HepG2 (cell line): ENCODE results near the gene SIAH2. TPM values are rescaled to one million over a fixed set of nuclear protein-coding genes. Genes with fewer than 3 reads are reported as not detected.

Experiments
- ATAC-seq: fragments of 200-7000 bp; cut with Tn5 transposase; 3 replicates; pipeline ENCODE4 v1.9.1; 2020; ENCODE audit warnings: mild to moderate bottlenecking, moderate library complexity
- BruUV-seq: library from RNA; stranded (reverse); fragments of 400-500 nt; replicated peaks from 2 replicates; lab custom pipeline; 2021; lab: Mats Ljungman, UMichigan
- CTCF ChIA-PET: fragments of 300-600 bp; formaldehyde crosslinking; extraction: SDS; loops from one replicate; lab custom pipeline; 2021; ENCODE audit warnings: low total read pairs, inconsistent platforms, low intra/inter-chr PET ratio; lab: Yijun Ruan, JAX
- POLR2A ChIA-PET: fragments of 350-600 bp; sonication (Branson Sonifier 250); formaldehyde crosslinking; loops from one replicate; lab custom pipeline; 2020; ENCODE audit warnings: antibody characterized with exemption, inconsistent platforms; lab: Yijun Ruan, JAX
- DNase-seq: peaks from one replicate; pipeline ENCODE4 v3.0.0-alpha.2; 2015; ENCODE audit warnings: low spot score
- FAIRE-seq: peaks from 3 replicates; lab custom pipeline; 2011; peaks lifted over from hg19 to GRCh38; lab: Jason Lieb, UNC
- H2AFZ ChIP-seq: one replicate; pipeline ENCODE4 v1.6.1; 2011; ENCODE audit warnings: low read length, inconsistent platforms
- H3K27ac ChIP-seq: fragments of 300-600 bp; 3 replicates; pipeline ENCODE4 v1.8.0; 2011; ENCODE audit warnings: mixed run types, mild to moderate bottlenecking, mixed read lengths, low read length, inconsistent platforms; ENCODE audit not compliant: insufficient read depth; ENCODE audit errors: extremely low read length
- H3K27me3 ChIP-seq, 2 experiments: fragments of 200-600 bp in 1 of 2; 2 replicates in 1 of 2; 3 replicates in 1 of 2; pipeline versions ENCODE4 v1.6.0 to v1.8.0; 2011; ENCODE audit warnings: low read length in 2 of 2, mild to moderate bottlenecking in 2 of 2, moderate library complexity in 2 of 2, inconsistent platforms in 1 of 2; ENCODE audit not compliant: insufficient read depth in 2 of 2, control insufficient read depth in 1 of 2
- H3K36me3 ChIP-seq, 2 experiments: fragments of 200-600 bp in 1 of 2; replicated peaks in 1 of 2; 2 replicates in 1 of 2; 3 replicates in 1 of 2; pipeline versions ENCODE4 v1.5.1 to v1.8.0; 2011; ENCODE audit warnings: low read length in 2 of 2, inconsistent platforms in 1 of 2; ENCODE audit not compliant: insufficient read depth in 2 of 2, control insufficient read depth in 1 of 2
- H3K4me1 ChIP-seq: 2 replicates; pipeline ENCODE4 v1.5.1; 2012; ENCODE audit warnings: low read length, inconsistent platforms; ENCODE audit not compliant: insufficient read depth
- H3K4me2 ChIP-seq: 2 replicates; pipeline ENCODE4 v1.6.0; 2011; ENCODE audit warnings: low read depth, low read length, inconsistent platforms
- H3K4me3 ChIP-seq, 3 experiments: fragments of 200-600 bp in 1 of 3; sonication (generic), shearing (Covaris generic) in 1 of 3; replicated peaks in 1 of 3; 2 replicates each; pipeline ENCODE4 v1.5.1; 2011 to 2016; ENCODE audit warnings: low read length in 3 of 3, inconsistent platforms in 2 of 3, low read depth in 2 of 3, mild to moderate bottlenecking in 2 of 3, control low read depth in 1 of 3, mixed read lengths in 1 of 3; ENCODE audit not compliant: insufficient read depth in 1 of 3
- H3K79me2 ChIP-seq: one replicate; pipeline ENCODE4 v1.6.1; 2011; ENCODE audit warnings: low read length, inconsistent platforms; ENCODE audit not compliant: insufficient read depth
- H3K9ac ChIP-seq: 2 replicates; pipeline ENCODE4 v1.6.0; 2011; ENCODE audit warnings: mild to moderate bottlenecking, low read depth, low read length, inconsistent platforms; ENCODE audit not compliant: insufficient read depth
- H3K9me3 ChIP-seq: 2 replicates; pipeline ENCODE4 v1.5.1; 2012; ENCODE audit warnings: mild to moderate bottlenecking, low read length
- H4K20me1 ChIP-seq: 2 replicates; pipeline ENCODE4 v1.6.0; 2011; ENCODE audit warnings: inconsistent platforms, mild to moderate bottlenecking, low read length, moderate library complexity; ENCODE audit not compliant: insufficient read depth
- BCL3 ChIP-seq: sonication (generic); formaldehyde crosslinking; IDR thresholded peaks from 2 replicates; pipeline ENCODE4 v1.5.1; 2020; ENCODE audit warnings: mild to moderate bottlenecking, missing genetic modification reagents, moderate library complexity
- DMTF1 ChIP-seq: sonication (generic); formaldehyde crosslinking; IDR thresholded peaks from 2 replicates; pipeline ENCODE4 v1.4.0; 2020; ENCODE audit warnings: mild to moderate bottlenecking, missing genetic modification reagents
- FOXA3 ChIP-seq: IDR thresholded peaks from 2 replicates; pipeline ENCODE4 v1.6.1; 2016; ENCODE audit warnings: missing genetic modification reagents, missing compliant biosample characterization
- GTF3A ChIP-seq: sonication (generic); formaldehyde crosslinking; conservative IDR thresholded peaks from 2 replicates; pipeline ENCODE4 v1.4.0; 2020; ENCODE audit warnings: mild to moderate bottlenecking, missing genetic modification reagents
- MAFG ChIP-seq: sonication (generic); formaldehyde crosslinking; IDR thresholded peaks from 2 replicates; pipeline ENCODE4 v1.5.1; 2020; ENCODE audit warnings: mild to moderate bottlenecking, missing genetic modification reagents
- NFYC ChIP-seq: IDR thresholded peaks from 2 replicates; pipeline ENCODE4 v1.6.1; 2016; ENCODE audit warnings: missing genetic modification reagents, missing compliant biosample characterization
- NR1H2 ChIP-seq: sonication (generic); formaldehyde crosslinking; IDR thresholded peaks from 2 replicates; pipeline ENCODE4 v1.8.1; 2022; ENCODE audit warnings: low read depth, missing genetic modification reagents, borderline replicate concordance
- POLR2G ChIP-seq: fragments of 200-400 bp; formaldehyde crosslinking; IDR thresholded peaks from 2 replicates; pipeline ENCODE4 v1.6.1; 2018; ENCODE audit warnings: mild to moderate bottlenecking, low read depth, low read length, moderate library complexity
- RBFOX2 ChIP-seq: fragments of 200-400 bp; formaldehyde crosslinking; IDR thresholded peaks from 2 replicates; pipeline ENCODE4 v1.6.1; 2017; ENCODE audit warnings: low read depth, mild to moderate bottlenecking, low read length
- SKI ChIP-seq: fragments of 450-650 bp; IDR thresholded peaks from one replicate; pipeline ENCODE4 v1.6.1; 2018; ENCODE audit warnings: mild to moderate bottlenecking; ENCODE audit not compliant: partially characterized antibody
- SMYD3 ChIP-seq: sonication (generic); formaldehyde crosslinking; IDR thresholded peaks from 2 replicates; pipeline ENCODE4 v1.8.1; 2023; ENCODE audit warnings: mild to moderate bottlenecking, missing genetic modification reagents
- SOX6 ChIP-seq, 2 experiments: fragments of 450-650 bp in 1 of 2; sonication (generic) in 1 of 2; formaldehyde crosslinking in 1 of 2; IDR thresholded peaks; 2 replicates each; pipeline versions ENCODE4 v1.4.0 to v1.6.1; 2017 to 2020; ENCODE audit warnings: antibody characterized with exemption in 1 of 2, mild to moderate bottlenecking in 1 of 2, missing genetic modification reagents in 1 of 2
- ZFP37 ChIP-seq: sonication (generic); formaldehyde crosslinking; IDR thresholded peaks from 2 replicates; pipeline ENCODE4 v1.4.0; 2020; ENCODE audit warnings: missing genetic modification reagents, borderline replicate concordance
- ZNF30 ChIP-seq: sonication (generic); formaldehyde crosslinking; IDR thresholded peaks from 2 replicates; pipeline ENCODE4 v1.5.0; 2020; ENCODE audit warnings: mild to moderate bottlenecking, missing genetic modification reagents
- ZNF329 ChIP-seq: sonication (generic); formaldehyde crosslinking; IDR thresholded peaks from 2 replicates; pipeline ENCODE4 v1.9.0; 2021; ENCODE audit warnings: low read depth, mild to moderate bottlenecking, missing genetic modification reagents
- ZNF510 ChIP-seq: sonication (generic); formaldehyde crosslinking; IDR thresholded peaks from 2 replicates; pipeline ENCODE4 v1.4.0; 2020; ENCODE audit warnings: low read depth, mild to moderate bottlenecking, missing genetic modification reagents
- ZNF652 ChIP-seq: IDR thresholded peaks from 2 replicates; pipeline ENCODE4 v1.6.1; 2016; ENCODE audit warnings: low read depth, borderline replicate concordance
- ZNF777 ChIP-seq: sonication (generic); formaldehyde crosslinking; IDR thresholded peaks from 2 replicates; pipeline ENCODE4 v1.4.0; 2020; ENCODE audit warnings: missing genetic modification reagents
- WGBS: methylation state at CpG from one replicate; pipeline ENCODE4 v1.1.6; 2017; ENCODE audit warnings: low lambda C conversion rate; 5-methylcytosine and 5-hydroxymethylcytosine counted together
- in situ Hi-C: cut with HindIII; loops from 2 replicates; pipeline ENCODE4 v1.10.0; 2017; ENCODE audit warnings: low pct_unique_long_range_greater_than_20kb; ENCODE audit not compliant: extremely low pct_ligation_motif_present
- intact Hi-C: fragments of 100-400 bp; cut with micrococcal nuclease; formaldehyde crosslinking; loops from one replicate; pipeline ENCODE4 v1.10.0; 2022; ENCODE audit not compliant: unreplicated experiment
- polyA plus RNA-seq, 8 experiments: library from polyadenylated mRNA; depleted of rRNA in 3 of 8; stranded (reverse) in 7 of 8; unstranded in 1 of 8; fragments of >200 nt; fragmentation: Illumina TruSeq in 4 of 8; extraction: Trizol in 4 of 8; gene quantifications; 2 replicates each; pipeline versions ENCODE4 v1.2.1 to v1.2.3, GENCODE V29; 2011 to 2016; ENCODE audit warnings: low read depth in 4 of 8, missing spikeins in 1 of 8, mixed read lengths in 1 of 8; ENCODE audit not compliant: insufficient read depth in 1 of 8
- total RNA-seq, 5 experiments: library from RNA; depleted of rRNA; stranded (reverse); fragments of >200 nt; fragmentation: Illumina TruSeq; extraction: Trizol; gene quantifications; 2 replicates each; pipeline ENCODE4 v1.2.3, GENCODE V29; 2016; ENCODE audit warnings: low read depth in 1 of 5
- TF ChIP-seq, protein P1 (sequence below): IDR thresholded peaks from 2 replicates; pipeline ENCODE4 v1.6.1; 2016; ENCODE audit warnings: low read depth
- TF ChIP-seq, protein P2 (sequence below): sonication (generic); formaldehyde crosslinking; IDR thresholded peaks from 2 replicates; pipeline ENCODE4 v1.8.1; 2023; ENCODE audit warnings: mild to moderate bottlenecking, moderate library complexity, missing genetic modification reagents

The SIAH2 gene
- total and polyA plus RNA-seq, 2 of the 13 experiments (the other 11 are each of a cell fraction or from before 2014, with no cell fraction given) = 71.8 to 117 TPM

DNA sequence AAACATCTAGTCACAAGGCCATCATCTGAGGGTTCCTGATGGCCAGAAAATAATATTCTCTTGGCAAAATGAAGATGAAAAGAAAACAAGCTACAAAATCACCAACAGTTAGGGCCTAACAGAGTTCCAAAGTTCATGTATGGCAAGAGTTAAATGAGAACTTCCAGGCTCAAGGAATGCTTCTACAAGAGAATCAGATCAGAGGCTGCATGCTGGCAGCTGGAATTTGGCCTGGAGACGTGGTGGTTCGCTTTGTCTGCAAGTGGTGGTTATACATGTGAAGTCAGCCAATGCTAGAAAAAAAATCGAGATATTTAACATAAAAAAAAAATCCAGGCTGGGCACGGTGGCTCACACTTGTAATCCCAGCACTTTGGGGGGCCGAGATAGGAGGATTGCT, 5.6 kb downstream of the SIAH2 start:
- in situ Hi-C loops = no loop called here
- H3K4me3 ChIP-seq = peak overlapping the region in 2 of 3 experiments; percentile 8 to 31; a peak in 3 of 6 replicates
- no TSS peak for BruUV-seq
- peaks cover 93% of the 10 kb centered on the region for H3K79me2 ChIP-seq
- peaks cover 73% of the 10 kb centered on the region for H4K20me1 ChIP-seq
- no peaks in the 10 kb centered on the region; a peak in 2 of 5 replicates for H3K27me3 ChIP-seq
- H3K4me2 ChIP-seq = peak overlapping the region; percentile 75
- H3K4me1 ChIP-seq = peaks cover 76% of the 10 kb centered on the region
- DNase-seq = no peak
- peak overlapping the region; percentile 62 for H3K27ac ChIP-seq
- peaks cover 12 to 39% of the 10 kb centered on the region in 2 experiments for H3K36me3 ChIP-seq
- intact Hi-C loops = no loop called here
- WGBS = 34% methylated on average over 5 of the region's 5 CpGs
- FAIRE-seq = peak; percentile 23
- POLR2A ChIA-PET = interaction anchor here (0.8 to 1.9 kb wide), 5 partner anchors 8 to 21 kb away, joined by 3 to 5 read pairs (median 4); no protein-coding TSS in a partner anchor
- ATAC-seq = no peak
- peak overlapping the region; percentile 30; the same call in 1 of the 2 replicates for H3K9ac ChIP-seq
- H3K9me3 ChIP-seq = no peaks in the 10 kb centered on the region
- no peak overlapping the region for H2AFZ ChIP-seq
- CTCF ChIA-PET = no interaction called here
- TF ChIP-seq ZNF652 (CRISPR knock-in tag) (peak; percentile 66; the same call in 1 of the 2 replicates), ZNF777 (CRISPR knock-in tag) (no peak), BCL3 (CRISPR knock-in tag) (no peak), GTF3A (CRISPR knock-in tag) (no peak), FOXA3 (no peak), ZFP37 (no peak), RBFOX2 (0 out of 2 replicates have a peak, but pooled peaks have one; percentile 53), SOX6 (IDR thresholded peaks at IDR 0.05) (no peak), SOX6 (CRISPR knock-in tag; IDR thresholded peaks at IDR 0.05) (no peak), DMTF1 (CRISPR knock-in tag) (no peak), SMYD3 (no peak), POLR2G (0 out of 2 replicates have a peak, but pooled peaks have one; percentile 26), SKI (no peak), ZNF329 (CRISPR knock-in tag) (no peak), ZNF510 (CRISPR knock-in tag) (no peak), MAFG (no peak), NFYC (CRISPR knock-in tag) (no peak), NR1H2 (CRISPR knock-in tag) (no peak), ZNF30 (no peak)
- TF ChIP-seq, protein P1, sequence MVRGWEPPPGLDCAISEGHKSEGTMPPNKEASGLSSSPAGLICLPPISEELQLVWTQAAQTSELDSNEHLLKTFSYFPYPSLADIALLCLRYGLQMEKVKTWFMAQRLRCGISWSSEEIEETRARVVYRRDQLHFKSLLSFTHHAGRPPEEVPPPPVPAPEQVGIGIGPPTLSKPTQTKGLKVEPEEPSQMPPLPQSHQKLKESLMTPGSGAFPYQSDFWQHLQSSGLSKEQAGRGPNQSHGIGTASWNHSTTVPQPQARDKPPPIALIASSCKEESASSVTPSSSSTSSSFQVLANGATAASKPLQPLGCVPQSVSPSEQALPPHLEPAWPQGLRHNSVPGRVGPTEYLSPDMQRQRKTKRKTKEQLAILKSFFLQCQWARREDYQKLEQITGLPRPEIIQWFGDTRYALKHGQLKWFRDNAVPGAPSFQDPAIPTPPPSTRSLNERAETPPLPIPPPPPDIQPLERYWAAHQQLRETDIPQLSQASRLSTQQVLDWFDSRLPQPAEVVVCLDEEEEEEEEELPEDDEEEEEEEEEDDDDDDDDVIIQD (CRISPR knock-in tag) = no peak
- TF ChIP-seq, protein P2, sequence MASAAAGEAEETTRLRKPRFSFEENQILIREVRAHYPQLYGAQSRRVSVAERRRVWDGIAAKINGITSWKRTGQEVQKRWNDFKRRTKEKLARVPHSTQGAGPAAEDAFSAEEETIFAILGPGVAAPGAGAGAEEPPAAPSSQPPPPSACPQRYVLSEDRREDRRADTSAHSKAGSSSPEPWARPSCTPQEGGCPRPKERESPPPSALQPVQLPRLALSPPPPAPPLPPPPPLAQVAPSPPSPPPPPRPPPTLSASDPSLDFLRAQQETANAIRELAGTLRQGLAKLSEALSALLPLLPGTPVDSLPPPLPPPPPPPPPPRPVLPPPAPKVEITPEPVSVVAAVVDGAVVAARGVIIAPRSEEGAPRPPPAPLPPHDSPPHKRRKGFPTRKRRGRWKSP (CRISPR knock-in tag) = 0 out of 2 replicates have a peak, but pooled peaks have one; percentile 28
